Tibial artery (tissue), 4 donors: ENCODE measurements around the gene BRI3BP.

Experiments used
- DNase-seq, 2 donors: peaks; one replicate each; pipeline ENCODE4 v3.0.0-alpha.2; 2019
- H3K27ac ChIP-seq, 2 donors: fragments of 200-600 bp; sonication (generic) in 1 of 2; 1 replicate in 1 of 2; 2 replicates in 1 of 2; pipeline ENCODE4 v1.5.1; 2018 to 2019; ENCODE audit warnings: mild to moderate bottlenecking in 1 of 2
- H3K27me3 ChIP-seq, 2 donors: fragments of 200-600 bp; sonication (generic) in 1 of 2; one replicate each; pipeline versions ENCODE4 v1.5.1 to v1.6.0; 2016 to 2019
- H3K36me3 ChIP-seq, 3 donors: fragments of 200-600 bp; sonication (generic) in 2 of 3; one replicate each; pipeline ENCODE4 v1.5.1; 2016 to 2019; ENCODE audit warnings: mild to moderate bottlenecking in 2 of 3
- H3K4me1 ChIP-seq, 4 donors: fragments of 200-600 bp; sonication (generic) in 2 of 4; 1 replicate in 3 of 4; 2 replicates in 1 of 4; pipeline ENCODE4 v1.5.1; 2016 to 2019
- H3K4me3 ChIP-seq, 2 donors: fragments of 200-600 bp; sonication (generic) in 1 of 2; 1 replicate in 1 of 2; 2 replicates in 1 of 2; pipeline ENCODE4 v1.5.1; 2018 to 2019; ENCODE audit warnings: mild to moderate bottlenecking in 2 of 2
- H3K9me3 ChIP-seq, 3 donors: fragments of 200-600 bp; sonication (generic) in 1 of 3; one replicate each; pipeline ENCODE4 v1.5.1; 2016 to 2019
- intact Hi-C: fragments of 100-400 bp; cut with DNase I; formaldehyde crosslinking; loops from one replicate; pipeline ENCODE4 v1.15.0; 2023; ENCODE audit warnings: low total_unique reads
- TF ChIP-seq, protein P1 (sequence below), 2 experiments: fragments of 200-600 bp in 1 of 2; fragments of 450-650 bp in 1 of 2; IDR thresholded peaks; one replicate each; pipeline ENCODE4 v1.5.1; 2017 to 2019; ENCODE audit warnings: antibody characterized with exemption in 2 of 2, mild to moderate bottlenecking in 1 of 2, moderate library complexity in 1 of 2

The BRI3BP gene

GRCh38 chr12:125015680-125016310, 22.4 kb downstream of the BRI3BP start:
- DNase-seq: no peak
- H3K27me3 ChIP-seq: no peaks in the 10 kb centered on the region
- no peaks in the 10 kb centered on the region for H3K4me1 ChIP-seq
- peaks cover 0 to 36% (median 4%) of the 10 kb centered on the region in 3 donors for H3K36me3 ChIP-seq
- H3K4me3 ChIP-seq: no peak overlapping the region
- no peak overlapping the region for H3K27ac ChIP-seq
- no peaks in the 10 kb centered on the region for H3K9me3 ChIP-seq
- TF ChIP-seq, protein P1, sequence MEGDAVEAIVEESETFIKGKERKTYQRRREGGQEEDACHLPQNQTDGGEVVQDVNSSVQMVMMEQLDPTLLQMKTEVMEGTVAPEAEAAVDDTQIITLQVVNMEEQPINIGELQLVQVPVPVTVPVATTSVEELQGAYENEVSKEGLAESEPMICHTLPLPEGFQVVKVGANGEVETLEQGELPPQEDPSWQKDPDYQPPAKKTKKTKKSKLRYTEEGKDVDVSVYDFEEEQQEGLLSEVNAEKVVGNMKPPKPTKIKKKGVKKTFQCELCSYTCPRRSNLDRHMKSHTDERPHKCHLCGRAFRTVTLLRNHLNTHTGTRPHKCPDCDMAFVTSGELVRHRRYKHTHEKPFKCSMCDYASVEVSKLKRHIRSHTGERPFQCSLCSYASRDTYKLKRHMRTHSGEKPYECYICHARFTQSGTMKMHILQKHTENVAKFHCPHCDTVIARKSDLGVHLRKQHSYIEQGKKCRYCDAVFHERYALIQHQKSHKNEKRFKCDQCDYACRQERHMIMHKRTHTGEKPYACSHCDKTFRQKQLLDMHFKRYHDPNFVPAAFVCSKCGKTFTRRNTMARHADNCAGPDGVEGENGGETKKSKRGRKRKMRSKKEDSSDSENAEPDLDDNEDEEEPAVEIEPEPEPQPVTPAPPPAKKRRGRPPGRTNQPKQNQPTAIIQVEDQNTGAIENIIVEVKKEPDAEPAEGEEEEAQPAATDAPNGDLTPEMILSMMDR (IDR thresholded peaks at IDR 0.05): no peak
- intact Hi-C loops: no loop called here

DNA sequence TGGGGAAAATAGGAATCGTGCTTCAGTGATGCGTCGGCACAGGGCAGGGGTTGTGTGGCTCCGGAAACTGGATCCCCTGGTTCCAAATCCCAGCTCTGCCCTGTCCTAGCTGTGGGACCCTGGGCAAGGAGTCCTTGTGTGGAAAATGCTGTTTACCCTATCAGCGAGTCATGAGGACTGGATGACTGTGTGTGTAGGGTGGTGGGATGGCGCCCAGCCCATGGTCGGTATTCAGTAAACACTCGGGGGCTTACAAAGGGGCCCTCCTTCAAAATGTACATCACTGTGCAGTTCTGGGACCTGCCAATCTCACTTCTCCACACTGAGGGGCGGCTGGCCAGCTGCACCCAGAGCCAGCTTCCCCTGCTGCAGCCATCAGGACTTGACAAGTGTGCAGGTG, 24.4 kb downstream of the BRI3BP start:
- Histone ChIP-seq H3K4me3 (no peak overlapping the region), H3K9me3 (no peaks in the 10 kb centered on the region), H3K27me3 (no peaks in the 10 kb centered on the region), H3K36me3 (peaks cover 0 to 30% (median 4%) of the 10 kb centered on the region in 3 donors), H3K4me1 (no peaks in the 10 kb centered on the region), H3K27ac (no peak overlapping the region)
- TF ChIP-seq, protein P1 (IDR thresholded peaks at IDR 0.05): no peak
- intact Hi-C loops: no loop called here
- DNase-seq: no peak

DNA sequence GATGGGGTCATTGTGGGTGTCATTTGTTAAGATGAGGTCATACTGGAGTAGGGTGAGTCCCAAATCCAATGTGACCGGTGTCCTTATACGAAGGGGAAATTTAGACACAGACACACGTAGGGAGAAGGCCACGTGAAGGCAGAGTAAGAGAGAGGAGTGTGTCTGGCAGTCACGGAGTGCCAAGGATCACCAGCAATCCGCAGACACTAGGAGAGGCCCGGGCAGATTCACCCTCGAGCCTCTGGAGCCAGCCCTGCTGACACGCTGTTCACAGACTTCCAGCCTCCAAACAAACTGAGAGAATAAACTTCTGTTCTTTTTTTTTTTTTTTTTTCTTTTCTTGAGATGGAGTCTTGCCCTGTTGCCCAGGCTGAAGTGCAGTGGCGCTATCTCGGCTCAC, 24.9 kb downstream of the BRI3BP start:
- Histone ChIP-seq H3K36me3 (peaks cover 0 to 26% (median 8%) of the 10 kb centered on the region in 3 donors), H3K9me3 (no peaks in the 10 kb centered on the region), H3K27me3 (no peaks in the 10 kb centered on the region), H3K27ac (no peak overlapping the region), H3K4me3 (no peak overlapping the region), H3K4me1 (no peaks in the 10 kb centered on the region)
- TF ChIP-seq, protein P1 (IDR thresholded peaks at IDR 0.05): no peak
- intact Hi-C loops: no loop called here
- no peak for DNase-seq

DNA sequence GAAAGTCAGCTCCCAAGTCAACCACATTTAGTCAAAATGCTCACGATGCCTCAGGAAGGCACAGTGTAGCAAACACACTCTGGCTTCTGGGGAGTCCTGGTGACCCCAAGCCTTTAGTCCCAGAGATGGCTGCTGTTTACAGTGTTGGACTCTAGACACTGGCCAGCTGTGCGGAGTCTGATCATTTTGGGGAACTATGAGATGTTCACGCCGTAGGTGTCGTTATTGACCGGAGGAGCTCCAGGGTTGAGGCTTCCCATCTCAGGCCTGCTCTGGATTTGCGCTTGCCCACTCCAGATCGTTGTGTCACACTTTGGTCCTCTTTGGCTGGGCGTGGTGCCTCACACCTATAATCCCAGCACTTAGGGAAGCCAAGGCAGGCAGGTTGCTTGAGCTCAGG, 27.7 kb downstream of the BRI3BP start:
- no peaks in the 10 kb centered on the region for H3K4me1 ChIP-seq
- DNase-seq: no peak
- intact Hi-C loops: no loop called here

GRCh38 chr12:125021771-125022170, 28.3 kb downstream of the BRI3BP start:
- no peak overlapping the region for H3K27ac ChIP-seq
- H3K36me3 ChIP-seq: peaks cover 0 to 6% (median 5%) of the 10 kb centered on the region in 3 donors
- TF ChIP-seq, protein P1 (IDR thresholded peaks at IDR 0.05): no peak
- no peak overlapping the region for H3K4me3 ChIP-seq
- DNase-seq: peak in 1 of 2 donors; percentile 6
- H3K27me3 ChIP-seq: no peaks in the 10 kb centered on the region
- H3K4me1 ChIP-seq: no peaks in the 10 kb centered on the region
- intact Hi-C loops: no loop called here
- H3K9me3 ChIP-seq: no peaks in the 10 kb centered on the region

More for the DNA sequence above, 27.7 kb downstream of the BRI3BP start:
- Histone ChIP-seq H3K9me3 (no peaks in the 10 kb centered on the region), H3K4me3 (no peak overlapping the region), H3K36me3 (peaks cover 0 to 6% (median 5%) of the 10 kb centered on the region in 3 donors), H3K27ac (no peak overlapping the region), H3K27me3 (no peaks in the 10 kb centered on the region)
- TF ChIP-seq, protein P1 (IDR thresholded peaks at IDR 0.05): no peak
